Measurements from ENCODE around the gene ADARB1.
"Not testable (repeated sequence)": the region's sequence is repeated elsewhere in the genome, so short reads cannot be mapped to it uniquely, and the experiment has no call there.

The ADARB1 gene

DNA sequence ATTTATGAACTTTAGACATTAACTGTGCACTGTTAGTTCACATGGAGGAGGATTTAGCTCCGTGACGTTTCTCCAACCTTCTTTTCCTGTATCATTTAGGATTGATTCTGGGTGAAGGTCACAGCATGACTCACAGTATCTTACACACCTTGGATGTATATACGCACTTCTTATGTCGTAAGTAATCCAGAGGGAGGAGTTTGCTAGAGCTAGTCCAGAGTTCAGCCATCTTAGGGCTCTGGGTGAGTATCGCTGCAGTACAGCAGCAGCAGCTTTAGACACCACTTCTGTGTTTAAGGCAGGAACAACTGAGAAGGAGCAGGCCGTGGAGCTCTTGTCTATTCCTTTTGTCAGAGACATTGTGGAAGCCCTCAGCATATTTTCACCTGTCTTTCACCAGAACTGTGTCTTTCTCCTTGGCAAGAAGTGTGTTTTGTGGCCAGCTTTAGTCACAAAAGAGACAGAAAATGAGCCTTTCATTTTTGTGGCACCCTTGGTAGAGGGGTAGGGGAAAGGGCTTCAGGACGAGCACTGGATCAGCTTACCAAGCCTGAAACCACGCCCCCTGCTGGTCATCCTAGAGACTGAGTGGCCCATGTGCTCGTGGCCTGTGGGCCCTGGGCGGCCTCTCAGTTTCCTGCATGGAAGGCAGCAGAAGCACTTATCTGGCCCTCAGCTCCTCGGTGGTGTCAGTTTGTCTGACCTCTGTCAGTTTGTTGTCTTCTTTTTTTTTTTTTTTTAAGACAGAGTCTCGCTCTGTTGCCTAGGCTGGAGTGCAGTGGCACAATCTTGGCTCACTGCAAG lies 64.0 kb downstream of the ADARB1 start:
- FAIRE-seq = no peak

DNA sequence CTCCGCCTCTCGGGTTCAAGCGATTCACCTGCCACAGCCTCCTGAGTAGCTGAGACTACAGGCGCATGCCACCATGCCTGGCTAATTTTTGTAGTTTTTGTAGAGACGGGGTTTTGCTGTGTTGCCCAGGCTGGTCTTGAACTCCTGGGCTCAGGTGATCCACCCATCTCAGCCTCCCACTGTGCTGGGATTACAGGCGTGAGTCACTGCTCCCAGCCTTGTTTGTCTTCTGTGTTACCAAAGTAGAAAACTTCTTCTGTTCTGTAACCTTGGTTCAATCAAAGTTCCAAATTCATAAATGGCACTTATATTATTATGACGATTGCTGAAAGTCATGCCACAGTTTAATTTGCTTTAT lies 64.6 kb downstream of the ADARB1 start:
- not testable (repeated sequence) for FAIRE-seq

DNA sequence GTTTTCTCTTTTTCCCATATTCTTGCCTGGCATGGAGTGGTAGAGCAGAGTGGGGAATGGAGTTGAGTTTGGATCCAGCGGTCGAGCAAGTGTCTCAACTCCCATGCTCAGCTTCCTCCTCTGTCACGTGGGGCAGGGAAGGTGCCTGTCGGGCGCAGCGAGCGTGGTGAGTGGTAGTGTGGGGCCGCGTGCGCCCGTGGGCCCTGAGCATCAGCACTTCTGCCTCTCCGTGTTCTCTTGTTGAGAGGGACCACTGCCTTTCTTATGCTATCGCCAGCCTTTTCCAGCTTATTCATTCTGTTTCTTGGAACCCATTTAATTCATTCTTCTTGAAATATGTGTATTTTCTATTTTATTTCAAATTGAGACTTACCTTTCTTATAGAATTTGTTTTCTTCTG lies 65.1 kb downstream of the ADARB1 start:
- no peak for FAIRE-seq

DNA sequence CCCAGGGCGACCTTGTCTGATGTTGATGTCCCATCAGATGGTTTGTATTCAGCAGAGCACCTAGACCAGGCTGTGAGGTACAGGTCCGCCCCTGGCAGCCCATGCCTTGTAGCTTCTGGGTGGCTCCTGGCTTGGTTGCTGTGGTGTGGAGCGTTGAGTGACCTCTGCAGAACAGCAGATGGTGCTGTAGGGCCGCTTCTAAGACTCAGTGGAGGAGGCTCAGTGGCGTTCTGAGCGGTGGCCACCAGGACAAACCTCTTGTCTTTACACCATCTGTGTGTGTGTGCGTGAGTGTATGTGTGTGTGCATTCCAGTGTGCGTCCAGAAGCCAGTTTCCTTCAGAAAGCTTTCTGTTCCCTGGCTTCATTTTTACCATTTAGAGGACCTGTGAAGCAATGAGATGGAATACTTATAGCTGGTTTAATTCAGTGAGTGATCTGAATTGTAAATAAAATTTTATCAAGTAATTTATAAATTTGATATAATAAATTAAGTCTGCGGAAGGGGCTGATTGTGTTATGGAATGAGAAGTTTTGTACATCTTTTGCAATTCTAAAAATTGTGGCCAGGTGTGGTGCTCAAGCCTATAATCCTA lies 66.1 kb downstream of the ADARB1 start:
- FAIRE-seq = no peak

DNA sequence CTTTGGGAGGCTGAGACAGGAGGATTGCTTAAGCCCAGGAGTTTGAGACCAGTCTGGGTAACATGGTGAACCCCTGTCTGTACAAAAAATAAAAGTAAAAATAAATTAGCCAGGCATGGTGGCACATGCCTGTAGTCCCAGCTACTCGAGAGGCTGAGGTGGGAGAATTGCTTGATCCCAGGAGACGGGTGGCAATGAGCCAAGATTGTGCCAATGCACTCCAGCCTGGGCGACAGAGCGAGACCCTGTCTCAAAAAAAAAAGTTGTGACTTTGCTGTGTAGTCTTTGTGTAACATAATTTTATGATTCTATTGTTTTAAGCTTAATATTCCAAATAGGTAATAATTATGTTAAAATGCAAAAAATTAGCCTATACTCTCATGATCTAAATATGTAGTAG lies 66.6 kb downstream of the ADARB1 start:
- FAIRE-seq = not testable (repeated sequence)

DNA sequence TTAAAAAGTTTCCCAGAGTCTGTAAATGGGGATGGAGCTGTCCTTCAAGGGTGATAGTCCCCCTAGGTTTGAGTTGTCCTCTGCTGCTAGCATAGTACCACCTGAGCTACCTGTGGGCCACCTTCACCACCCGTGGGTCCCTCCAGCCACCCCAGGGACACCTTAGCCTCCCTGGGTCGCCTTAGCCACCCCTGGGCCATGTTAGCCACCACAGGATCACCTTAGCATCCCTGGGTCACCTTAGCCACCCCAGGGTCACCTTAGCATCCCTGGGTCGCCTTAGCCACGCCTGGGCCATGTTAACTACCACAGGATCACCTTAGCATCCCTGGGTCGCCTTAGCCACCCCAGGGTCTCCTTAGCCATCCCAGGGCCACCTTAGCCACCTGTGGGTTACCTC lies 67.1 kb downstream of the ADARB1 start:
- no peak for FAIRE-seq

DNA sequence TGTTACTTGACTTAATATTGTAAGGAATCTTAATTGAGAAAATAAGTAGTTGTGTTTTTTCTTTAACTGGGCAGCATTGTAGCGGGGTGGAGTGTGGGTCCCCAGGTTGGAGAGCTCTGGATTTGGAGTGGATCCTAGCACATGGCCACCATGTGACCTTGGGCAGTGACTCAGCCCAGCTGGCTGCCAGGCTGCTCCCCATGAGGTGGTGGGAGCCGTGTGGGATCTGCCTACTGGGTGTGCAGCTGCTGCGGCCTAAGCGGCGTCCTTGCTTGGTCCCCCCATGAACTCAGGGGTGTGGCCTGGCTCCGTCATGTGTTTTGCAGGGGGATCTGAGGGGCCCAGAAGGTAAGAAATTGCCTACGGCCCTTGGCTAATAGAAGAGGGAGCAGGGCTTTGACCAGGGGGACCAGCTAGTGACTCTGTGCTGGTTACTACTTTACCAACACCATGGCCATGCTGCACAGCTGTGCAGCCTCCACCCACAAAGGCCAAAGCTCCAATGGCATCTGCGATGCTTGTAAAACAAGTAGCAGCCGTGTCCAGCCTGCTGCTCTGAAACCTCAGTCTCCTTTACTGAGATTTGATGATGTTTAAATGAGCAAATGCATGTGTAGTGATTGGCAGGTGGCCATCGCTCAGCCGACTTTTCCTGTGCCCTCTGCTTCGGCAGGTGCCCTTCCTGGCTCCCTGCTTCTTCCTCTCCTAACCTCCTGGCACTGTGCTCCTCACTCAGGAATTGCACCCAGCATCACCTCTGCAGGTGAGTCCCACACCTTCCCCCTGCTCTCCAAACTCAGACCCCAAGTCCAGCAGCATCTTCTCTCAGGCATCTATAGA lies 68.3 kb downstream of the ADARB1 start:
- FAIRE-seq = no peak

DNA sequence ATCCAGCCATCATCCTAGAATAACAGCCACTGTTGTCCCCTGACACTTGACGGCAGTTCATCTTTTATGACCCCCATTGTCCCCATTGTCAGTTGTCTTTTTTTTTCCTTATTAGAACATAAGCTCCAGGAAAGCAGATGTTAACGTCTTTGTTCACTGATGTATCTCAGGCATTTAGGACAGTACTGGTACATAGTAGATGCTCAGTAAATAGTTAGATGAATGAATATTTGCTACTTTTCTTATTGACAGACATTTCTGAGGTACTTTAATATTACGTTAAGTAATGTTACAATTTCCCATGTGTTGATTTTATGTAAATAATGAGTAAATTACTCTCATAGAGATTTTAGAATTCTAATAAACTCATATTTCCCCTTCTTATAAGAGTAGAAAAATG lies 69.5 kb downstream of the ADARB1 start:
- FAIRE-seq = no peak

DNA sequence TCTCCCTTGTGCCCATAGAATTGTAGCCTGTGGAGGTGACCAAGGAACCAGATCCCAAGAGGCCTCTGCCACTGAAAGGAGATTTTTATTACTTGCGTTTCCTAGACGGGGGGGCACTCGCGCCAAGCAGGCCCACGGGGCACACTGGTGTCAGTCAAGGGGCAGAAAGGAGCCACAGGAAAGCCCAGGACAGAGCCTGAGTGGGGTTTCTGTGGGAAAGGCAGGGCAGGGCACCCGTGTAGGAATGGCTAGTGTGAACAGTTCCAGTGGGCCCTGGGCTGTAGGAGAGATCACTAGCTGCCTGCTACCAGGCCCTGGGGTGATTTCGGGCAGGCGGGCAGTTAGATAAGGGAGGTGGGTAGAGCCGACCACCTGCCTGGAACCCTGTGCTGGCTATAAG lies 70.8 kb downstream of the ADARB1 start:
- no peak for FAIRE-seq

DNA sequence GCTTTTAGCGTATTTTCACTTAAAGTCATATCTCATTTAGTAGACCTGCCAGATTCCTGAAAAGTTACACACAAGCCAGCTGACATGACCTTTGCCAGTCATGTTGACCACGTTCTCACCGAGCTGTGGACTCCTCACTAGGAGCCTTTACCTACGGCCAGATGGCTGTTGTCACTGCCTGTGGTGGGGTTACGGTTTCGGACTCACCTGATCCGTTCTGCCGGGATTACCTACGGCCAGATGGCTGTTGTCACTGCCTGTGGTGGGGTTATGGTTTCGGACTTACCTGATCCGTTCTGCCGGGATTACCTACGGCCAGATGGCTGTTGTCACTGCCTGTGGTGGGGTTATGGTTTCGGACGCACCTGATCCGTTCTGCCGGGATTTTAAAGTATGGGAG lies 71.5 kb downstream of the ADARB1 start:
- FAIRE-seq = not testable (repeated sequence)

DNA sequence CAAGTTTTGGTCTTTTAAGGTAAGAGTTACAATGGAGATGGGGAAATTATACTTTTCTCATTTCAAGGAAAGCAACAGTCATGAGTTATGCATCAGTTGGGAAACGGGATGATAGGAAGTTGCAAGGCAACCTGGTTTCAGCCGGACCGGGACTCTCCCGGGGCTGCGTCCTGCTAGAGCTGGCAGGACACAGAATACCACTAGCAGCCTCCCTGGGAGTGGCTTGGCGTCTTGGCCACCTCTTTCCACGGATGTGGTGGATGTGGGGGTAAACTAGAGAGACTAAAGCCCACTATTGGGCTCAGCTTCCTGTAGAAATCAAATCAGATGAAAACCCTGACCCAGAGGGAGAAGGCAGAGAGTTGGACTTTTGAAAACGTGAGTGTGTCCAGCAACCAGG lies 71.9 kb downstream of the ADARB1 start:
- no peak for FAIRE-seq

DNA sequence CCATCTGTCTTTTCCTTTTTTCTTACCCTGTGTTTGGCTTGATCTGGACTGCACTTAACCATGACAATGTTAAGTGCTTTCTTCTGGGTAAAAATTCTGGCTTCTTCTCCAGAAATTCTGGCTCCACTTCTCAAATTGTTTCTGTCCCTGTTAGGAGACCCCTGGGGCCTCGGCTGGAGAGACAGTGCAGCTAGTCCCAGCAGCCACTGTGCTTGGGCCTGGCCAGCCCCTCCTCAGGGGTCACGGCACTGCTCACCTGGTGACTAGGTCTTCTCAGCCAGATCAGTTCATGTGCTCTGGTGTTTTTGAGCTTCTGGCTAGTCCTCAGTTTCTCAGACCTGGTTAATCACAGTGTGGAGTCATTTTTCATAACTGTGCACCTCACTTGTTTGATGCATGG lies 72.4 kb downstream of the ADARB1 start:
- no peak for FAIRE-seq

DNA sequence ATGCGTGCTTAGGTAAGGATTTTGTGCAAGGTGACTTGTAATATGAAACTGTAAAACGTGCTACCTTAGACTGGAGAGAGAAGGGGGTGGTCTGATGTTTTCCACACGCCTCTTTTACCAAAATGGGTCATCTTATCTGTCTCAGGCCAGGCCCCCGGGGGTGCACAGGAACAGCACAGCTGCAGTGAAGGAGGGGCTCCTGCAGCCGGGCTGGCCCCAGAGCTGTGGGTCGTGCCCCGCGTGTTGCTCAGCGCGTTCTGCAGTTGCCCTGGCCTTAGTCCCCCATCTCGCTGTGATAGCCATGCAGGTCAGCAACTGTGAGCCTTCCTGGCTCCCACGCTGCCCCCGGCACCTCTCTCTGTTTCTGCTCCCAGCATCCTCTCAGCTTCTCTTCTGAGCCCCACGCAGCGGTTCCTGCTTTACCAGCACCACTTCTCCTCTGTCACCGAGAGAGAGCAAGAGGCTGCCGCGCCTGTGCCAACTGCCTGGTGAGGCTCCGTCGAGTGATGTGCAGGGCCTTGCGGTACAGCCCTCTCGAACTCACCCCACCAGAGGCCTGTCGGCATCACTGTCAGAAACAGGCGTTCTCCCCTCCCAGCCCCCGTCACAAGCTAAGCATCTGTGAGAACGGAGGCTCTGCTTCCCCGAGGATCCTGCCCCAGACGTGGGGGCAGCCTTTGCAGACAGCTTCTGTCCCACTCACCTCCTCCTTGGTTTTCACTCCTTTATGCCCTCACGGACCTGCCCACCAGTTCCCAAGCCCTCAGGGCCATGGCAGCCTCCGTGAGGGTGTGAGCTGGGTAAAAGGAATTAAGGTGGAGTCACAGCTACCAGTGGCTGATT lies 73.3 kb downstream of the ADARB1 start:
- FAIRE-seq = no peak

DNA sequence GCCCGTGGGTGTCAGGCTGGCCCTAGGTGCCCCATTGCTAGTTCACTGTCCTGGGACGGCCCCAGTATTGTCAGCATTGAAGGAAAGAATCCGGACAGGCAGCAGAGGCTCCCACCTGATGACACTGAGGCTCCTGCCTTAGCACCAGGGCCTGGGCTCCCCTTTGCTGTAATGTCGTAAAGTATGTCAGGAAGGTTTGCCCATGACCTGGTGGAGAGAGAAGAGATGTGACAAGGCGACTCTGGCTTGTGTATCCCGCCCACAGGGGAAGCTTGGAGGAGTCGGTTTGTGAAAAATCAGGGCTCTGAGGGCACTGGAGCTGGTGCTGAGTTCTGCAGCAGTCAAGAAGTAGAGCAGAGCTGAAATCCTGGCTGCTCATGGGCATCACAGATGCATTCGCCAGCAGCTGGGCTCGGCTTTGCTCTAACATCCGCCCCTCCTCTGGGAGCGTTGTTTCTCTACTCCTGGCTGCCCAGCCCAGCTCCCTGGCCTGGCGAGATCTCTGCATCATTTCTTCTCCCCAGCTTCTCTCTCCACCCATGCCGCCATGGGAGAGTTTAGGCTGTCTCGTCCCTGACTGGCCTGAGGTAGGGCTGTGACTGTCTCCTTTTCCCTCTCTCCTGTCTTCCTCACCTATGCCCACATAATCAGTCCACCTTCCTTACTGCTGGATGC lies 74.1 kb downstream of the ADARB1 start:
- FAIRE-seq = no peak

DNA sequence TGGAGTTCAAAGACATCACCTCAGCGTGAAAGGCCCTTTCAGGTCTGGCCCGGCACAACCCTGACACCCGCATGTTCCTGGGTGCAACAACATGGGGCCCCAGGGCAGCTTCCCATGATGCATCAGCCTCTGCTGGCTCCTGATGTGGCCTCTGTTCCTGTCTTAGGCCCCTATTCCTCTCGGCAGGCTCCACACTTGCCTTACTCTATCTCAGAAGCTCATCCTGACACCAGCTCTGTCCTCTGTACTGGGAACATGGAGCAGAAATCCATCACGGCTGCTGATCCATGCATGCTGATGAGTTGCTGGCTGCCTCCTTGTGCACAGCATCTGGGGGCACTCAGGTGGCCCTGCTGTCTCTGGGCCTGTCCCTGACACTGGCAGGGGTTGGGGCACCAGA lies 74.6 kb downstream of the ADARB1 start:
- no peak for FAIRE-seq

DNA sequence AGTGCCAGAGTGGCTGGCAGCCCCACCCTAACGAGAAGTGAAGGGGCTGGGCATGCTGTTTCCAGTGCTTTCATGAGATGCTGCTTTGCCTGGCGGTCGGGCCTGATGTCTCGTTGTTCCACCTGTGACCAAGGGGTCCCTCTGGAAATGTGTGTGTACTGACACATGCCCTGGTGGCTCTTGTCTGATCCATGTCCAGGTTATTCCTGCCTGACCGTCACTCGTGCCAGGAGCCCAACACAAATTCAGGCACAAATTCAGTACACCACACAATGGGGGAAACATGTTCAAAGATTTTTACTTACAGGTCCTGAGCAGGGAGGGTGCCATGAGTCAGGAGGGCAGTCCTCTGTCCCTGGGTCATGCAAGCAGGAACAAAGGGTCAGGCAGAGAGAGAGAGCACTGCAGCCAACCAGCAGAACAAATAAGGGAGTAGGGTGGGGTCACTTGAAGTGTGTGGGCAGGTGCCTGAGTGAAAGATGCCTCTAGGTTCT lies 76.3 kb downstream of the ADARB1 start:
- FAIRE-seq = no peak

DNA sequence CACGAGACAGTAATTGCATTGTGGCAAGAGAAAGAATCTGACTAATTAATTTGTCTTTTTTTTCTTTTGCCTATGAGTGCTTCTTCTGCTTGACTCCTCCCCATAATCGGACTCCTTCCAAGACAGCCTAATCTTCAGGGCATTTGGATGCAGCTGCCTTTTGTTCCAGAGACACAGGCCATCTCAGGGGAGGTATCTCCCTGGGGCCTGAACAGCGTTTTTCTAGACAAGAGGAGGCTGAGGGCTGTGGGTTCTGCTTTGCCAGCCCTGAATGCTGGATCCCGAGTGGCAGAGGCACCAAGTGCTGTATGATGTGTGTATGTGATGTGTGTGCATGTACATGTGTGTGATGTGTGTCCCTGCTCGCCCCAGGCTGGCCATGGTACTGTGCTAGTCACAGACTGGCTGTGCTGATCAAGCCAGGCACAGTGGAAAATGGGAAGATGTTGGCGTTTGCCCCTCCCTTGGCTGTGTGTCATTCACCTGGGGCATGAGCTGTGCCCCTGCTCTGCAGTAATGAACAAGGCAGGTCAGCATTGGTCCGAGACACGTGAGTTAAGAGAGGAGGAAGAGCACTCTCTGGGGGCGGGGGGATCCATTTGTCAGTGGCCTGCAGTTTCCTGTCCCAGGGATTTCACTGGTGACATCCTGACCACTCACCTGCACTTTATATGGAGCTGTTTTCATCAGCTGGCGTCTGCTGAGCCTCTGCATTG lies 77.2 kb downstream of the ADARB1 start:
- no peak for FAIRE-seq

DNA sequence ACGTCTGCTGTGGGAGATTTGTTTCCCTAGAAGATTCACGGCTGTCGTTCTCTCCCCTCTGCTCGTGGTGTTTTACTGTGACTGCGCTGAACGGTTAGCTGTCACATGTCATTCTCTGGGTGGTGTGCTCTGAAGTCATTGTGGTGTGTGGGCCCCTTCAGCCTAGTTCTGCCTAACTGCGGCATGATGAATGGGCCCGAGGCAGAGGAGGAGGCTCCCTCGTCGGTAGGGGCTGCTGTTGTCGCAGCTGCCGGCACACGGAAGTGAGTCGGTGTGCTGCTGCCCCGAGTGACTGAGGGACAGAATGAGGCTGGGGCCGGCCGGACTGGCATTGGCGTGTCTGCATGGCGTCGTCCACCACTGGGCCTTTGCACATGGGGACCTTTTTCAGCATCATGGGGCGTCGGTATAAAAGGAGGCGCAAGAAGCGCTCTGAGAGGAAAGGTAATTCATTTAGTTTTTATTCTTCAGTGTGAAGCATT lies 77.9 kb downstream of the ADARB1 start:
- FAIRE-seq = no peak

DNA sequence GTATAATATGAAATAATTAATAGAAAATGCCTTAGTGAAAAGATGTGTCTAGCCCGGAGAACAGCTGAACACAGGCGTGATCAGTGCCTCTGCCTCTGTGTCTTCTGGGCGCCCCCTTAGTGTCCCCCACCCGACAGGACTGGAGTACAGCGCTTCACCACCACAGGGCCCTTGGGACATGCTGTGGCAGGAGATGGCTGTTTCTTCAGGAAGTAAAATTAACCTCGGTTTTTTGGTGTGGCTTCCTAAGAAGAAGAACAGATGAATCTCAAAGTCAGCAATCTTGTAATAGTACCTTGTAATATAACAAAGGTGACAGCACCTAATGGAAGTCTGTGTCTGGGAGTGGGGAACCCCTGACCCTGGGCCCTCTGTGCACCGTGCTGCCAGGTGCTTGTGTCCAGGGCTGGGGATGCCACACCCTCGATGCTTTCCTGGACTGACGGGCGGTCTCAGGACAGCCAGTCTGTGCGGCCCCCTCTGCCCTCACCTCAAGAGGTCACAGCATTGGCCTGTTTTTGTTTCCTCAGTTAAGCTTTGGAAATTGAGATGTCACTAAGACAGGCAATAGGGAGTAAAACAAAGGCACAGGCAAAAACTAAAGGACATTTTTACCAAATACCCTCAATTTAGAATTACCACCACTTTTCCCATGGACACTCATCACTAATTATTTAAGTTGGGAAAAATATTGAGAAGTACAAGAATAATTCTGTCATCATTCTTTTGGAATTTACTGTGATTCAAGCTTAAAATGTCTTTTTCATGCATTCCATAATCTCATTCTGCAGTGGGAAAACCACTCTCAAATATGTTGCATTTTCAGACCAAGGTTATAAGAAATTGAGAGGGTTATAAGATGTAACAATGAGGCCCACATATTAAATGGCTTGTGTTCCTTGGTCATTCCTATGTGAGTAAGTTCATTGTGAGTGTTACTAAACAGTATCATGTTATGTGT lies 79.3 kb downstream of the ADARB1 start:
- no peak for FAIRE-seq
